Measurements from ENCODE around the gene LRRC17. TPM values are rescaled to one million over a fixed set of nuclear protein-coding genes. Genes with fewer than 3 reads are reported as not detected.

The LRRC17 gene, protein sequence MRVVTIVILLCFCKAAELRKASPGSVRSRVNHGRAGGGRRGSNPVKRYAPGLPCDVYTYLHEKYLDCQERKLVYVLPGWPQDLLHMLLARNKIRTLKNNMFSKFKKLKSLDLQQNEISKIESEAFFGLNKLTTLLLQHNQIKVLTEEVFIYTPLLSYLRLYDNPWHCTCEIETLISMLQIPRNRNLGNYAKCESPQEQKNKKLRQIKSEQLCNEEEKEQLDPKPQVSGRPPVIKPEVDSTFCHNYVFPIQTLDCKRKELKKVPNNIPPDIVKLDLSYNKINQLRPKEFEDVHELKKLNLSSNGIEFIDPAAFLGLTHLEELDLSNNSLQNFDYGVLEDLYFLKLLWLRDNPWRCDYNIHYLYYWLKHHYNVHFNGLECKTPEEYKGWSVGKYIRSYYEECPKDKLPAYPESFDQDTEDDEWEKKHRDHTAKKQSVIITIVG
- total RNA-seq, result 12.3 and 14.4 TPM in 2 replicates

DNA sequence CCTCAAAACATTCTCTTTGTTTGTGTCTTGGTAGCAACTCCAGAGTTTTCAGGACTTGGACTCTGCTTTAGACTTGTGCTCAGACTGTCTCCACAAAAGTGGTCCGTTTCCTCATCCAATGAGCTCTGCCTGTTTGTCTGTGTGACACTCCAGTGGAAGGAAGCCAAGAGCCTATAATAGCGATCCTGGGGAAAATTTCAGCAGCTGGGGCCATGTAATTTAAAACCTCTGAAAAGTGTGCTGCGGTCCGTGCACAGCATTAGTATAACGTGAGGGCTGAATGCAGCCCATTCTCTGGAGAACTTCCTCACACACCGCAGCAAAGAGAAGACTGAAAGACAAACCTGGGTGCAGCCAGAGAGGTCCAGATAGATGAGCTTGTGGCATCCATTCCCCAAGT lies at the start of gene LRRC17:
TSS of gene LRRC17 (plus strand) at position 259 of the 400 bp plus-strand sequence. CDS start 20,914 bp downstream, outside the sequence.
- Histone ChIP-seq H3K9me3 (ENCODE audit: low read depth, low read length) (no peaks in the 10 kb centered on the region), H4K20me1 (ENCODE audit: insufficient read depth, low read length) (no peaks in the 10 kb centered on the region), H3K27ac (ENCODE audit: low read depth, low read length) (peak within 1 kb of the TSS; percentile 49), H3K4me2 (ENCODE audit: insufficient read depth, low read length) (peak within 1 kb of the TSS; percentile 87), H2AFZ (ENCODE audit: low read length) (peak within 1 kb of the TSS; percentile 85), H3K79me2 (ENCODE audit: insufficient read depth, low read length) (no peaks in the 10 kb centered on the region), H3K4me1 (ENCODE audit: insufficient read depth, low read length) (peaks cover 33% of the 10 kb centered on the region), H3K36me3 (ENCODE audit: insufficient read depth, low read length) (no peaks in the 10 kb centered on the region), H3K27me3 (ENCODE audit: insufficient read depth, low read length) (no peaks in the 10 kb centered on the region), H3K4me3 (ENCODE audit: insufficient read depth, low read length) (peak within 1 kb of the TSS; percentile 71)
- TF ChIP-seq, protein P1, sequence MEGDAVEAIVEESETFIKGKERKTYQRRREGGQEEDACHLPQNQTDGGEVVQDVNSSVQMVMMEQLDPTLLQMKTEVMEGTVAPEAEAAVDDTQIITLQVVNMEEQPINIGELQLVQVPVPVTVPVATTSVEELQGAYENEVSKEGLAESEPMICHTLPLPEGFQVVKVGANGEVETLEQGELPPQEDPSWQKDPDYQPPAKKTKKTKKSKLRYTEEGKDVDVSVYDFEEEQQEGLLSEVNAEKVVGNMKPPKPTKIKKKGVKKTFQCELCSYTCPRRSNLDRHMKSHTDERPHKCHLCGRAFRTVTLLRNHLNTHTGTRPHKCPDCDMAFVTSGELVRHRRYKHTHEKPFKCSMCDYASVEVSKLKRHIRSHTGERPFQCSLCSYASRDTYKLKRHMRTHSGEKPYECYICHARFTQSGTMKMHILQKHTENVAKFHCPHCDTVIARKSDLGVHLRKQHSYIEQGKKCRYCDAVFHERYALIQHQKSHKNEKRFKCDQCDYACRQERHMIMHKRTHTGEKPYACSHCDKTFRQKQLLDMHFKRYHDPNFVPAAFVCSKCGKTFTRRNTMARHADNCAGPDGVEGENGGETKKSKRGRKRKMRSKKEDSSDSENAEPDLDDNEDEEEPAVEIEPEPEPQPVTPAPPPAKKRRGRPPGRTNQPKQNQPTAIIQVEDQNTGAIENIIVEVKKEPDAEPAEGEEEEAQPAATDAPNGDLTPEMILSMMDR (IDR thresholded peaks at IDR 0.05; ENCODE audit: extremely low read depth, low read depth, low read length), result no peak
- peak; percentile 23 for DNase-seq (ENCODE audit: insufficient read length, low spot score, missing footprints)

DNA sequence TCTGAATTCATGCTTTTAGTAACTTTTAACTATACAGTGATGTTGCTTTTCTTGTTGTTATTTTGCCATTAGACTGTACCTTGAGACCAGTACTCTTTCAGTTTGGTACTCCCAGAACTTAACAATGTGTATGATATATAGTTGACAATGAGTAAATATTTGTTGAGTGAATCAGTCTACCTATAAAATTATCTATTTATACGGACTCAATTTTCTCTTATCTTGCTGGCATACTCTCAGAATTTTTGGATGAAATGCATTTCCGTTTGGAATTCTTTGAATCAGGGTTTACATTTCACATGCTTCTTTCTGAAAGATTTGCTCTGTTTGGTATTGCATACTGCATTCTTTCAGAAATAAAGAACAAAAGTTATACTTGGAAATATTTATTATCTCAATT lies 47.8 kb upstream of the LRRC17 start:
- DNase-seq (ENCODE audit: insufficient read length, low spot score, missing footprints), result no peak
- TF ChIP-seq, protein P1 (IDR thresholded peaks at IDR 0.05; ENCODE audit: extremely low read depth, low read depth, low read length), result no peak
- H3K9me3 ChIP-seq (ENCODE audit: low read depth, low read length), result no peaks in the 10 kb centered on the region
- H3K4me2 ChIP-seq (ENCODE audit: insufficient read depth, low read length), result no peak overlapping the region
- H3K4me3 ChIP-seq (ENCODE audit: insufficient read depth, low read length), result no peak overlapping the region
- H3K79me2 ChIP-seq (ENCODE audit: insufficient read depth, low read length), result no peaks in the 10 kb centered on the region
- H3K27ac ChIP-seq (ENCODE audit: low read depth, low read length), result no peak overlapping the region
- no peak overlapping the region for H2AFZ ChIP-seq (ENCODE audit: low read length)
- H3K27me3 ChIP-seq (ENCODE audit: insufficient read depth, low read length), result no peaks in the 10 kb centered on the region
- no peaks in the 10 kb centered on the region for H4K20me1 ChIP-seq (ENCODE audit: insufficient read depth, low read length)
- no peaks in the 10 kb centered on the region for H3K4me1 ChIP-seq (ENCODE audit: insufficient read depth, low read length)
- H3K36me3 ChIP-seq (ENCODE audit: insufficient read depth, low read length), result no peaks in the 10 kb centered on the region

DNA sequence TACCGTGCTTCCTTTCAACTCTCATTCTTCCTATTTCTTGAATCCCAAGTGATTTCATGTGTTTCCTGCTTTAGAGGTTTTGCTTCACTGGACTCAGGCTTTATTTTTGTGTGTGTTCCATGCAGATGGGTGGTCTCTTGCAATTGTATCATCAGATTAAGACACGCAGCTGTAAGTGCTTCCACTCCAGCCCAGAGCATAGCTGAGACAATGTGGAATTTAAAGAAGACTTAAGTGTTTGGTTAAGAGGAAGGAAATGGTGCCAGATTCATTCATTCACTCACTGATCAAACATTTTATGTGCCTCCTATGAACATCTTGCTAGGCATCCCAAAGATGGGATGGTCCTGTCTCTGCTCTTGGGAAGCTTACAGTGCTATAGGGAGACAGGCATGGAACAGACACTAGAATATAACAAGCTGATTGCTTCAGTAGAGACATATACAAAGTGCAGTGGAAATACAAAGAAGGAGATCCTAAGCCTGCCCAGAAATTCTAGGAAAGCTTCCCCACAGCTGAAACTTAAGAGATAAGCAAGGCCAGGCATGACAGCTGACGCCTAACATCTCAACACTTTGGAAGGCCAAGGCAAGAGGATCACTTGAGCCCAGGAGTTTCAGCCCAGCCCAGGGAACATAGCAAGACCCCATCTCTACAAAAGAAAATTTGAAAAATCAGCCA lies 46.1 kb upstream of the LRRC17 start:
- TF ChIP-seq, protein P1 (IDR thresholded peaks at IDR 0.05; ENCODE audit: extremely low read depth, low read depth, low read length), result no peak
- Histone ChIP-seq H3K9me3 (ENCODE audit: low read depth, low read length) (no peaks in the 10 kb centered on the region), H2AFZ (ENCODE audit: low read length) (no peak overlapping the region)

DNA sequence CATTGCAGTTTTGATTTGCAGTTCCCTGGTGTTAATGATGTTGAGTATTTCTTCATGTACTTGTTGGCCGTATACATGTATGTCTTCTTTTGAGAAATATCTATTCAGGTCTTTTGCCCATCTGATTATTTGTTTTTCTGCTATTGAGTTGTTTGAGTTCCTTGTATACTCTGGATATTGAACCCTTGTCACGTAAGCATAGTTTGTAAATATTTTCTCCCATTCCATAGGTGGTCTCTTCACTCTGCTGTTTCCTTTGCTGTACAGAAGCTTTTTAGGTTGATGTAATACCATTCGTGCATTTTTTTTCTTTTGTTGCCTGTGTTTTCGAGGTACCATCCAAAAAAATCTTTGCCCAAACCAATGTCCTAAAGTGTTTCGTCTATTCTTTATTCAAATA lies 43.6 kb upstream of the LRRC17 start:
- no peaks in the 10 kb centered on the region for H3K79me2 ChIP-seq (ENCODE audit: insufficient read depth, low read length)
- H4K20me1 ChIP-seq (ENCODE audit: insufficient read depth, low read length), result no peaks in the 10 kb centered on the region
- H3K4me1 ChIP-seq (ENCODE audit: insufficient read depth, low read length), result peaks cover 27% of the 10 kb centered on the region
- H3K4me3 ChIP-seq (ENCODE audit: insufficient read depth, low read length), result no peak overlapping the region
- no peak overlapping the region for H3K27ac ChIP-seq (ENCODE audit: low read depth, low read length)
- no peaks in the 10 kb centered on the region for H3K9me3 ChIP-seq (ENCODE audit: low read depth, low read length)
- H3K4me2 ChIP-seq (ENCODE audit: insufficient read depth, low read length), result no peak overlapping the region
- H3K36me3 ChIP-seq (ENCODE audit: insufficient read depth, low read length), result no peaks in the 10 kb centered on the region
- DNase-seq (ENCODE audit: insufficient read length, low spot score, missing footprints), result no peak
- H2AFZ ChIP-seq (ENCODE audit: low read length), result no peak overlapping the region
- TF ChIP-seq, protein P1 (IDR thresholded peaks at IDR 0.05; ENCODE audit: extremely low read depth, low read depth, low read length), result no peak
- no peaks in the 10 kb centered on the region for H3K27me3 ChIP-seq (ENCODE audit: insufficient read depth, low read length)

More for the DNA sequence above, 46.1 kb upstream of the LRRC17 start:
- no peak overlapping the region for H3K27ac ChIP-seq (ENCODE audit: low read depth, low read length)
- no peaks in the 10 kb centered on the region for H3K36me3 ChIP-seq (ENCODE audit: insufficient read depth, low read length)
- no peak overlapping the region for H3K4me2 ChIP-seq (ENCODE audit: insufficient read depth, low read length)
- no peaks in the 10 kb centered on the region for H3K79me2 ChIP-seq (ENCODE audit: insufficient read depth, low read length)
- DNase-seq (ENCODE audit: insufficient read length, low spot score, missing footprints), result no peak
- H3K4me3 ChIP-seq (ENCODE audit: insufficient read depth, low read length), result no peak overlapping the region
- H3K4me1 ChIP-seq (ENCODE audit: insufficient read depth, low read length), result peaks cover 3% of the 10 kb centered on the region
- no peaks in the 10 kb centered on the region for H3K27me3 ChIP-seq (ENCODE audit: insufficient read depth, low read length)
- H4K20me1 ChIP-seq (ENCODE audit: insufficient read depth, low read length), result no peaks in the 10 kb centered on the region
